ENCODE results near the gene OR2K2. TPM values are rescaled to one million over a fixed set of nuclear protein-coding genes. Genes with fewer than 3 reads are reported as not detected.

The OR2K2 gene, protein sequence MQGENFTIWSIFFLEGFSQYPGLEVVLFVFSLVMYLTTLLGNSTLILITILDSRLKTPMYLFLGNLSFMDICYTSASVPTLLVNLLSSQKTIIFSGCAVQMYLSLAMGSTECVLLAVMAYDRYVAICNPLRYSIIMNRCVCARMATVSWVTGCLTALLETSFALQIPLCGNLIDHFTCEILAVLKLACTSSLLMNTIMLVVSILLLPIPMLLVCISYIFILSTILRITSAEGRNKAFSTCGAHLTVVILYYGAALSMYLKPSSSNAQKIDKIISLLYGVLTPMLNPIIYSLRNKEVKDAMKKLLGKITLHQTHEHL
- total RNA-seq (1 to 10 TPM in 1 of 2 donors, under 1 TPM in 1; 0.47 to 1.1 TPM), polyA plus RNA-seq (ENCODE audit: insufficient read depth, low read depth, low replicate concordance) (0.33 TPM)
- long read RNA-seq, donor 1, partial matches to known transcripts, result 0 of 1 reads
- long read RNA-seq, donor 1, other reads (novel, unspliced or antisense), result 0 of 1 reads
- long read RNA-seq, donor 2, result 0 reads

DNA sequence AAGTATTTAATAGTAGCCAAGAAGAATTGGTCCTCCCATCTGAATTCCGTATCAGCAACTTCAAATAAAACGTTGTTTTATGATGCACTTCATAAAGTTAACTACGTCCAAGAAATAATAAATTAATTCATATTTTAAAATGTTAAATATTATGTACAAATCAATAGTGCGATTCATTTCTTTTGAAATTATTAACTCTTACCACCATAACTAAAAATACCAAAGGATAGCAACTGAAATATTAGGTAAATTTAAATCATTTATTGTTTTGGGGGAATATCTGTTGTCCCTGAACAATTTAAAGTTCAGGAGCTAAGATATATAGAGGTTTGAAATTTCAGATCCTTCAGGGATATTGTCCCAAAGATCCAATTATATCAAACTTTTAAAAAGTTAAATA, at the start of gene OR2K2:
Gene OR2K2, minus strand, starts transcription at position 101 of the 400 bp plus-strand sequence. CDS start 1,791 bp downstream, outside the sequence.
- no peaks in the 10 kb centered on the region for H3K27me3 ChIP-seq
- H3K4me3 ChIP-seq, result no peak within 1 kb of the TSS
- no peak for TF ChIP-seq POLR2A (IDR thresholded peaks at IDR 0.05)
- TF ChIP-seq, protein P1, sequence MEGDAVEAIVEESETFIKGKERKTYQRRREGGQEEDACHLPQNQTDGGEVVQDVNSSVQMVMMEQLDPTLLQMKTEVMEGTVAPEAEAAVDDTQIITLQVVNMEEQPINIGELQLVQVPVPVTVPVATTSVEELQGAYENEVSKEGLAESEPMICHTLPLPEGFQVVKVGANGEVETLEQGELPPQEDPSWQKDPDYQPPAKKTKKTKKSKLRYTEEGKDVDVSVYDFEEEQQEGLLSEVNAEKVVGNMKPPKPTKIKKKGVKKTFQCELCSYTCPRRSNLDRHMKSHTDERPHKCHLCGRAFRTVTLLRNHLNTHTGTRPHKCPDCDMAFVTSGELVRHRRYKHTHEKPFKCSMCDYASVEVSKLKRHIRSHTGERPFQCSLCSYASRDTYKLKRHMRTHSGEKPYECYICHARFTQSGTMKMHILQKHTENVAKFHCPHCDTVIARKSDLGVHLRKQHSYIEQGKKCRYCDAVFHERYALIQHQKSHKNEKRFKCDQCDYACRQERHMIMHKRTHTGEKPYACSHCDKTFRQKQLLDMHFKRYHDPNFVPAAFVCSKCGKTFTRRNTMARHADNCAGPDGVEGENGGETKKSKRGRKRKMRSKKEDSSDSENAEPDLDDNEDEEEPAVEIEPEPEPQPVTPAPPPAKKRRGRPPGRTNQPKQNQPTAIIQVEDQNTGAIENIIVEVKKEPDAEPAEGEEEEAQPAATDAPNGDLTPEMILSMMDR (IDR thresholded peaks at IDR 0.05), result no peak
- H3K9me3 ChIP-seq, result no peaks in the 10 kb centered on the region
- no peak within 1 kb of the TSS for H3K27ac ChIP-seq
- intact Hi-C loops (cut with DNase I; ENCODE audit: low total_unique reads), result no loop called here
- no peak for DNase-seq
- WGBS, 2 donors, result 89 to 92% methylated on average over 4 of the region's 4 CpGs
- no peaks in the 10 kb centered on the region for H3K4me1 ChIP-seq
- H3K36me3 ChIP-seq (ENCODE audit: low read depth, missing control alignments), result no peaks in the 10 kb centered on the region

DNA sequence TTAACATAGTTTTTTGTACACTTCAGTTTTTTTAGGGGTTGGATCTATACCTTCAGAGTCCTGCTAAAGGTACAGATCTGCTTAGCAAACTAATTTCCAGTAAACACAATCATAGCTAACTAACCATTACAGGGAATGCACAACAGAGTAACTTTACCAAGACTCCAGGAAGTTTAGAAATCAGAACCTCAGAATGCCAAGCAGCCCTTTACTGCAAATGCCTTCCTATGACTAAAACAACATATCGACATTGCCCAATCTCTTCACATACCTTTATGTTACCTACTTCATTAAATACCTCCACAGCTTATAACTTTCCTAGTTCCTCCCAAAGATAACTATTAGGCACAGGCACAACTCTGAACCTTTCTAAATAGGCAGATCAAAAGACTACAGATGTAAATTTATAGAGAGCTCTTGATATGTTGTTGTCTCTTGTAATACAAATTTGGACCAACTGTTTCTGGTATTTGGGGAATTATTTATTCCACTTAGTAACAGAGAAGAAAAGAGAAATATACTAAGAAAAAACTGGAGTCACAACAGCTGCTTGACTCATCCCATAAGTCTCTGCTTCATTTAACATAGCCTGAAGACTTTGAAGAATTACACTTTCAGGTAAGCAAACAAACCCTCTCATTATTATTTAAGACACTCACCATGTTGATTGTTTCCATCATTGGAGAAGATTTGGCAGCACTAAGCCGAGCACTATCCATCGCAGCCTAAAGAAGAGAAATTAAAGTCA, 46.0 kb upstream of the OR2K2 start:
- Histone ChIP-seq H3K9me3 (no peaks in the 10 kb centered on the region), H3K27me3 (no peaks in the 10 kb centered on the region), H3K36me3 (ENCODE audit: low read depth, missing control alignments) (no peaks in the 10 kb centered on the region), H3K27ac (no peak overlapping the region), H3K4me1 (no peaks in the 10 kb centered on the region), H3K4me3 (no peak overlapping the region)
- DNase-seq, result no peak
- no peak for TF ChIP-seq POLR2A (IDR thresholded peaks at IDR 0.05)
- intact Hi-C loops (cut with DNase I; ENCODE audit: low total_unique reads), result no loop called here
- WGBS, 2 donors, result 95 to 96% methylated on average over 3 of the region's 3 CpGs

- TF ChIP-seq, protein P1 (IDR thresholded peaks at IDR 0.05), result no peak
- no peak for TF ChIP-seq POLR2A (IDR thresholded peaks at IDR 0.05)
- H3K36me3 ChIP-seq (ENCODE audit: low read depth, missing control alignments), result no peaks in the 10 kb centered on the region
- H3K9me3 ChIP-seq, result no peaks in the 10 kb centered on the region
- DNase-seq, result no peak
- H3K27ac ChIP-seq, result no peak overlapping the region
- no peak overlapping the region for H3K4me3 ChIP-seq
- no peaks in the 10 kb centered on the region for H3K4me1 ChIP-seq
- no peaks in the 10 kb centered on the region for H3K27me3 ChIP-seq
- WGBS, 2 donors, result 88 to 96% methylated on average over 2 of the region's 2 CpGs
- intact Hi-C loops (cut with DNase I; ENCODE audit: low total_unique reads), result no loop called here
Measured at GRCh38 chr9:111375062-111375461, 45.0 kb upstream of the OR2K2 start.

DNA sequence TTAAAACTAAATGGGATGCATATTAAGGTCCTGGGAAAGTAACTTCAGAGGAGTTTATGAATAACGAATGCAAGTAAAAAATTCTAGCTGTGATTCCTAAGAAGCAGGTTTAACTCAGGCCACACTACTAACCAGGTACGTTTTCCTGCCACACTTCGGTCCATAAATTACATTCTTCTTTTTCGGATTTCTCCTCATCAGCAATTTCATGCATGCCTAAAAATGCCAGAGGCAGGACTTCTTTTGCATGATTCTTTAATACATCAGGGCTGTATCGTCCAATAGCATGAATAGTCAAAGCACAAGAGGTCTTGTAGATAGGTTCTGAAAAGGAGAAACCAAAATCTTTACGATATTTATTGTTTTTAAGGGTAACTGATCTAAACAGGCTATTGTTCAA, 42.3 kb upstream of the OR2K2 start:
- no peaks in the 10 kb centered on the region for H3K4me1 ChIP-seq
- whole genome bisulfite sequencing, 2 donors, result 92 to 93% methylated on average over 6 of the region's 6 CpGs
- intact Hi-C loops (cut with DNase I; ENCODE audit: low total_unique reads), result no loop called here
- no peaks in the 10 kb centered on the region for H3K9me3 ChIP-seq
- TF ChIP-seq POLR2A (IDR thresholded peaks at IDR 0.05), result no peak
- TF ChIP-seq, protein P1 (IDR thresholded peaks at IDR 0.05), result no peak
- no peak for DNase-seq
- no peak overlapping the region for H3K27ac ChIP-seq
- H3K36me3 ChIP-seq (ENCODE audit: low read depth, missing control alignments), result no peaks in the 10 kb centered on the region
- H3K4me3 ChIP-seq, result no peak overlapping the region
- H3K27me3 ChIP-seq, result no peaks in the 10 kb centered on the region

DNA sequence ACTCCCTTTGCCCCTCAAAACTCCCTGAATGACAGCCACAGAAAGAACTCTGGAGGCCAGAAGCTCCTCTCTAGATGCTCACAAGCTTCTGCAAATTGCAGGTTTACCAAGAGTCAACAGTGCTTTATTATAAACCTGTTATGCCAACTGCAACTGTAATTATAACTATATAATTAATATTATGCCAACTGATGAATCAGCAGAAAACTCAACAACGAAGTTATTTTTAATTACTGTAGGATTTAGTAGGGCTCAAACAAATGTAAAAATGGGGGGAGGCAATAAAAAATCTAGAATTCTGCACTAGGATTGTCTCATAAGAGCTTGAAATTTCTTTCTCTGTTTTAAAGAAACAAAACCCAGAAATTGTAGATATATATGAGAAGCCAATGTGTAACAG, 37.0 kb upstream of the OR2K2 start:
- H3K36me3 ChIP-seq (ENCODE audit: low read depth, missing control alignments), result no peaks in the 10 kb centered on the region
- no peak overlapping the region for H3K27ac ChIP-seq
- H3K27me3 ChIP-seq, result no peaks in the 10 kb centered on the region
- intact Hi-C loops (cut with DNase I; ENCODE audit: low total_unique reads), result no loop called here
- H3K9me3 ChIP-seq, result no peaks in the 10 kb centered on the region
- no peak overlapping the region for H3K4me3 ChIP-seq
- no peaks in the 10 kb centered on the region for H3K4me1 ChIP-seq
- TF ChIP-seq, protein P1 (IDR thresholded peaks at IDR 0.05), result no peak
- no peak for TF ChIP-seq POLR2A (IDR thresholded peaks at IDR 0.05)
- no peak for DNase-seq
- WGBS, 2 donors, result 92 to 95% methylated on average over 1 of the region's 1 CpG

All from testis (tissue), 5 donors.